Uterus (tissue), 4 donors: Measurements from ENCODE around the gene RGL3. TPM values are rescaled to one million over a fixed set of nuclear protein-coding genes. Genes with fewer than 3 reads are reported as not detected.
A peak's percentile ranks its signal among the peaks of the same experiment; 100 is the strongest.

Source experiments
- DNase-seq, 2 donors: peaks; one replicate each; pipeline ENCODE4 v3.0.0-alpha.2; 2019 to 2020
- H3K27ac ChIP-seq, 2 donors: fragments of 200-600 bp; sonication (generic); 1 replicate in 1 of 2; 2 replicates in 1 of 2; pipeline ENCODE4 v1.5.1; 2016 to 2018
- H3K27me3 ChIP-seq, 2 donors: fragments of 200-600 bp; sonication (generic); one replicate each; pipeline ENCODE4 v1.5.1; 2018 to 2019; ENCODE audit warnings: control low read depth in 1 of 2
- H3K36me3 ChIP-seq, 2 donors: fragments of 200-600 bp; sonication (generic); one replicate each; pipeline ENCODE4 v1.5.1; 2019; ENCODE audit warnings: control low read depth in 1 of 2
- H3K4me1 ChIP-seq, 2 donors: fragments of 200-600 bp; sonication (generic); one replicate each; pipeline ENCODE4 v1.5.1; 2018 to 2019; ENCODE audit warnings: control low read depth in 1 of 2
- H3K4me3 ChIP-seq, 2 donors: fragments of 200-600 bp; sonication (generic); 1 replicate in 1 of 2; 2 replicates in 1 of 2; pipeline ENCODE4 v1.5.1; 2018 to 2019; ENCODE audit warnings: mild to moderate bottlenecking in 1 of 2
- H3K9me3 ChIP-seq, 2 donors: fragments of 200-600 bp; sonication (generic); one replicate each; pipeline ENCODE4 v1.5.1; 2019; ENCODE audit warnings: control low read depth in 1 of 2
- CTCF ChIP-seq, 4 experiments: fragments of 200-600 bp in 2 of 4; fragments of 450-650 bp in 2 of 4; sonication (generic) in 2 of 4; IDR thresholded peaks; one replicate each; pipeline ENCODE4 v1.5.1; 2016 to 2019; ENCODE audit warnings: antibody characterized with exemption in 4 of 4, mild to moderate bottlenecking in 2 of 4, moderate library complexity in 1 of 4
- POLR2A ChIP-seq, 2 donors: fragments of 450-650 bp; IDR thresholded peaks; one replicate each; pipeline ENCODE4 v1.6.1; 2016; ENCODE audit warnings: antibody characterized with exemption in 2 of 2, mild to moderate bottlenecking in 1 of 2, moderate library complexity in 1 of 2
- intact Hi-C: fragments of 100-400 bp; cut with DNase I; formaldehyde crosslinking; loops from one replicate; pipeline ENCODE4 v1.15.1; 2023; ENCODE audit warnings: low total_unique reads
- total RNA-seq, 4 donors: library from RNA; depleted of rRNA in 3 of 4; stranded (reverse); fragments of >200 nt in 3 of 4; gene quantifications; one replicate each; pipeline versions ENCODE4 v1.1.0 to v1.2.4, GENCODE V29; 2014 to 2023
- donor health status: DM: yes; HTN: yes; CAD: no.

Gene RGL3
- total RNA-seq, 4 donors from 2014 or later, result 1.0 to 19.0 (median 13.2) TPM

DNA sequence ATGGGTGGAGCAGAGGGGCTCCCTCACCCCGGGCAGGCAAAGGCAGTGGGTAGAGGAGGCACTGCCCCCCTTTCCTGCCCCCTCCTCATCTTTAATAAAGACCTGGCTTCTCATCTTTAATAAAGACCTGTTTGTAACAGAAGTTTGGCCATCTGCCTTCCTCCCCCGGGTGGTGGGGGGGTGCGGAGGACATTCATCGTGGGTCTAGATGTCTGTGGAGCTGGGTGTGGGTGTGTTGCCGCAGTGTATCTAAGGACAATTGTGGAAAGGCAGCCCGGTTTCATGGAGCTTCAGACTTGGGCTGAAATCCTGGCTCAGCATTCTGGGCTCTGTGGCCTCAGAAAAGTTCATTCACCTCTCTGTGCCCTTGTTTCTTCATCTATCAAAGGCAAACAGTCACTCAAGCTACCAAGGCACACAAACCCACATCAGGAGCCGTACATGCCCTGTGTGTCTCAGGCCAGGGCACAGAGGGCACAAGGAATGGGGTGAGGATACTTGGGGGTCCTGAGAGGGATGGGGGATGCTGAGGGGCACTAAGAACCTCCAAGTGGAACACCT is 53.5 kb downstream of the RGL3 start:
- Histone ChIP-seq H3K27ac (peak overlapping the region in 1 of 2 donors; percentile 12), H3K27me3 (no peaks in the 10 kb centered on the region), H3K9me3 (no peaks in the 10 kb centered on the region), H3K4me3 (no peak overlapping the region), H3K4me1 (no peaks in the 10 kb centered on the region), H3K36me3 (no peaks in the 10 kb centered on the region)
- intact Hi-C loops, result no loop called here
- TF ChIP-seq CTCF (IDR thresholded peaks at IDR 0.05), result no peak
- TF ChIP-seq POLR2A (IDR thresholded peaks at IDR 0.05), result no peak
- DNase-seq, result no peak

DNA sequence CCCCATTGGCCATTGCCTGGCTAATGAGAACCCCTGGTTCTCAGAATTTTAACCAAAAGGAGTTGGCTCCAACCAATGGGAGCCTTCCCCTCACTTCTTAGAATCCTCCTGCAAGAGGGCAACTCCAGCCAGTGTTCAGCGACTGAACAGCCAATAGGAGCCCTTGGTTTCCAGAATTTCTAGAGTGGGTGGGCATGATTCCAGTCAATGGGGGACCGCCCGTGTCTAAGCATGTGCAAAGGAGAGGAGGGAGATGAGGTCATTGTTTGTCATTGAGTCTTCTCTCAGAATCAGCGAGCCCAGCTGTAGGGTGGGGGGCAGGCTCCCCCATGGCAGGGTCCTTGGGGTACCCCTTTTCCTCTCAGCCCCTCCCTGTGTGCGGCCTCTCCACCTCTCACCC is 54.2 kb downstream of the RGL3 start:
- Histone ChIP-seq H3K27me3 (no peaks in the 10 kb centered on the region), H3K9me3 (no peaks in the 10 kb centered on the region), H3K4me3 (no peak overlapping the region), H3K27ac (peak overlapping the region in 1 of 2 donors; percentile 12), H3K4me1 (no peaks in the 10 kb centered on the region), H3K36me3 (no peaks in the 10 kb centered on the region)
- intact Hi-C loops, result no loop called here
- DNase-seq, result no peak
- TF ChIP-seq POLR2A (IDR thresholded peaks at IDR 0.05), result no peak
- TF ChIP-seq CTCF (IDR thresholded peaks at IDR 0.05), result no peak

DNA sequence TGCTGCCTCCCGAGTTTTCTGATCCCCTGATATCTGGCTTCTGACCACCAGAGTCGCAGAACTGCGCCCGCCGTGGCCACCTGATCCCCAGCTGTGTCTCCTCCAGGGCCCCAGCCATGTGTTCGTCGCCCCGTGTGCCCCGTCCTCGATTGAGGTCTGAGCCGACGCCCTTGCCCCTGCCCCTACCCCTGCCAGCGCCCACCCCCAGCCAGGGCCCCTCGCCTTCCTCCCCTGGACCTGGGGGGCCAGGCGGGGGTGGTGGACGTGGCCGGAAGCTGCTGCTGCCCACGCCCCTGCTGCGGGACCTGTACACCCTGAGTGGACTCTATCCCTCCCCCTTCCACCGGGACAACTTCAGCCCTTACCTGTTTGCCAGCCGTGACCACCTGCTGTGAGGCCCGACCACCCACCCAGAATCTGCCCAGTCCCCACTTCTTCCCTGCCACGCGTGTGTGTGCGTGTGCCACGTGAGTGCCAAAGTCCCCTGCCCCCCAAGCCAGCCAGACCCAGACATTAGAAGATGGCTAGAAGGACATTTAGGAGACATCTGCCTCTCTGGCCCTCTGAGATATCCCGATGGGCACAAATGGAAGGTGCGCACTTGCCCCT is 54.7 kb downstream of the RGL3 start:
- no peaks in the 10 kb centered on the region for H3K4me1 ChIP-seq
- no peaks in the 10 kb centered on the region for H3K9me3 ChIP-seq
- H3K36me3 ChIP-seq, result no peaks in the 10 kb centered on the region
- H3K4me3 ChIP-seq, result no peak overlapping the region
- no peak overlapping the region for H3K27ac ChIP-seq
- H3K27me3 ChIP-seq, result no peaks in the 10 kb centered on the region
- DNase-seq, result no peak
- intact Hi-C loops, result no loop called here
- TF ChIP-seq CTCF (IDR thresholded peaks at IDR 0.05), result no peak

GRCh38 chr19:11363881-11364280 is 55.2 kb downstream of the RGL3 start:
- no peaks in the 10 kb centered on the region for H3K9me3 ChIP-seq
- intact Hi-C loops, result no loop called here
- TF ChIP-seq POLR2A (IDR thresholded peaks at IDR 0.05) (no peak), CTCF (IDR thresholded peaks at IDR 0.05) (no peak)
- no peak overlapping the region for H3K27ac ChIP-seq
- DNase-seq, result no peak
- no peaks in the 10 kb centered on the region for H3K36me3 ChIP-seq
- no peaks in the 10 kb centered on the region for H3K4me1 ChIP-seq
- no peaks in the 10 kb centered on the region for H3K27me3 ChIP-seq
- H3K4me3 ChIP-seq, result no peak overlapping the region

DNA sequence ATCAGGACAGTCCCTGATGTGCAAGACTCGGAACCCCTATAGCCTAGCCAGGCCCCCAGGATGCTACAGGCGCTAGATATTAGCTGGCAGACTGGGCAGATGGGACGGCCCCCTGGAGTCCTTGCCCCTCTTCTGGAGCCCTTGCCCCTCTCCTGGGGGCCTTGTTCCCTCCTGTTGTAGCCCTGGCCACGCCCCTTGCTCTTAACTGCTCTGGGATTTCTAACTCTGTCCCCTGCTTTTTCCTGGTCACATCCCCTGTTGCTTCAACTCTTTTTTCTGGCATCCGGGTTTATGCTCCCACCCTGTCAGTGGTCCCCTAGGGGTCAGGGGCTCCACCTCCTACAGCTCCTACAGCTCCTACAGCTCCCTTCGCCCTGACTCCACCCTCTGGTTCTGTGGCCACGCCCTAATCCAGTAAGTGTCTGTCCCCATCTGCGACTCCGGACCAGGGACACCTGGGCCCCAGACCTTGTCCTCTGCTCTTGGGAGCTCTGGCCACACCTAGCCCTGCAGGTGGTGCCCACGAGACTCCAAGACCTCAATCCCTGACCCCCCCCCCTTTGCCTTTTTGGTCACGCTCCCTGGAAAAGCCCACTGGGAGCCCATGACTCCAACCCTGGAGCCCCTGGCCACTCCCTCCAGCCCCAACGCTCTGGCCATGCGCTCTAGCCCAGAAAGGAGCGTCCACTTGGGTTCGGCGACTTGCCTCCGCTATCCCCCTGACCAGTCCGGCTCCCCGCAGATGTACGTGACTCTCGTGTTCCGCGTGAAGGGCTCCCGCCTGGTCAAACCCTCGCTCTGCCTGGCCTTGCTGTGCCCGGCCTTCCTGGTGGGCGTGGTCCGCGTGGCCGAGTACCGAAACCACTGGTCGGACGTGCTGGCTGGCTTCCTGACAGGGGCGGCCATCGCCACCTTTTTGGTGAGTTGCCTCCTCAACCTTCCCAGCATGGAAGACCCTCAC is 57.1 kb downstream of the RGL3 start:
- H3K27me3 ChIP-seq, result no peaks in the 10 kb centered on the region
- intact Hi-C loops, result no loop called here
- H3K4me3 ChIP-seq, result no peak overlapping the region
- no peaks in the 10 kb centered on the region for H3K36me3 ChIP-seq
- no peak for DNase-seq
- H3K27ac ChIP-seq, result no peak overlapping the region
- TF ChIP-seq POLR2A (IDR thresholded peaks at IDR 0.05) (no peak), CTCF (IDR thresholded peaks at IDR 0.05) (no peak)
- H3K9me3 ChIP-seq, result no peaks in the 10 kb centered on the region
- no peaks in the 10 kb centered on the region for H3K4me1 ChIP-seq
